DMS114 treated with DMSO at 0.1 percent for 48 hours (cell line): ENCODE measurements around the gene OFD1.

Source experiments
- DNase-seq: peaks from one replicate; lab custom pipeline; 2025; ENCODE audit not compliant: unreplicated experiment; lab: John Stamatoyannopoulos, UW

Gene OFD1, protein sequence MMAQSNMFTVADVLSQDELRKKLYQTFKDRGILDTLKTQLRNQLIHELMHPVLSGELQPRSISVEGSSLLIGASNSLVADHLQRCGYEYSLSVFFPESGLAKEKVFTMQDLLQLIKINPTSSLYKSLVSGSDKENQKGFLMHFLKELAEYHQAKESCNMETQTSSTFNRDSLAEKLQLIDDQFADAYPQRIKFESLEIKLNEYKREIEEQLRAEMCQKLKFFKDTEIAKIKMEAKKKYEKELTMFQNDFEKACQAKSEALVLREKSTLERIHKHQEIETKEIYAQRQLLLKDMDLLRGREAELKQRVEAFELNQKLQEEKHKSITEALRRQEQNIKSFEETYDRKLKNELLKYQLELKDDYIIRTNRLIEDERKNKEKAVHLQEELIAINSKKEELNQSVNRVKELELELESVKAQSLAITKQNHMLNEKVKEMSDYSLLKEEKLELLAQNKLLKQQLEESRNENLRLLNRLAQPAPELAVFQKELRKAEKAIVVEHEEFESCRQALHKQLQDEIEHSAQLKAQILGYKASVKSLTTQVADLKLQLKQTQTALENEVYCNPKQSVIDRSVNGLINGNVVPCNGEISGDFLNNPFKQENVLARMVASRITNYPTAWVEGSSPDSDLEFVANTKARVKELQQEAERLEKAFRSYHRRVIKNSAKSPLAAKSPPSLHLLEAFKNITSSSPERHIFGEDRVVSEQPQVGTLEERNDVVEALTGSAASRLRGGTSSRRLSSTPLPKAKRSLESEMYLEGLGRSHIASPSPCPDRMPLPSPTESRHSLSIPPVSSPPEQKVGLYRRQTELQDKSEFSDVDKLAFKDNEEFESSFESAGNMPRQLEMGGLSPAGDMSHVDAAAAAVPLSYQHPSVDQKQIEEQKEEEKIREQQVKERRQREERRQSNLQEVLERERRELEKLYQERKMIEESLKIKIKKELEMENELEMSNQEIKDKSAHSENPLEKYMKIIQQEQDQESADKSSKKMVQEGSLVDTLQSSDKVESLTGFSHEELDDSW

DNA sequence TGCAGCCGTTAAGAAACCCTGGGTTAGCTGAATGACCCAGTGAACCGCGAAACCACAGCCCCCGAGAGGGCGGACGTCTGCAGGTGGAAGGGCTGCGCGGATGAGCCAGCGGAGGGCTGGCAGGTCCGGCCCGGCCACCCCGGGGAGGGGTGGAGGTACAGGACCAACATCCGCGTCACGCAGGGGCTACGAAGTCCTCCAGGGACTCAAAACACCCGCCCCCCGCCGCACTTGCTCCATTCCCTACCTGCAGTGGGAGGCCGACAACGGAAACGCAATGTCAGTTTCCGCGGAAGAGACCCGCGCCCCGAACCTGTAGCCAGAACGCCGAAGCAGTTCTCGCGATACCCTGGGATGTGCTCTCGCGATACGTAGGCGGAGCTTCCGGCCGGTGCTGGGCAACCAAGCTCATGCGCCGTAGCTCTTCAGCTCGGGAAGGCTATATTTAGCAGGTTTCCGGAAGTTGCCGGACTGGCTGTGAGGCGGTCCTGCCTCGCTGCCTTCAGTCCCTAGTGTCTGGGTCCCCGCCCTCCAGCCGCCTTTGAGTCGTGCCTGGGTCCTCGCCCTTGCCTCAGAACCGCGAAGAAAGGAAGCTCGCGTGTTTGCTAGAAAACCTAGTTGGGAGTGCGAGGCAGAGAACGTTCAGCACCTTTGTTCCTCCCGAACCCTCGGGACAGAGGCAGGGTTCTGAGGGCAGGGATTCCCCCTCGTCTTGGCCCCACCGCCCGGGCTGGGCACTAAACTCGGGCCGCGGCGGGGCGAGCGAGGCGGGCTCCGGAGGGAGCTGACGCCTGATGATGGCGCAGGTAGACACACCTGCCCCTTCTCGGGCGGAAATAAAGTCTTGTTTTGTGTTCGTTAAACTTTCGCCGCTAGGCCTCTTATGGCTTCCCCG, at the start of gene OFD1, which contains the start of gene TRAPPC2:
OFD1 (plus strand) TSS at position 471 of the 895 bp plus-strand sequence; CDS start at position 795, 324 bp downstream.
TRAPPC2 (minus strand) TSS at position 343 of the 895 bp plus-strand sequence. CDS start 14,657 bp downstream, outside the sequence.
- peak; percentile 81 for DNase-seq

DNA sequence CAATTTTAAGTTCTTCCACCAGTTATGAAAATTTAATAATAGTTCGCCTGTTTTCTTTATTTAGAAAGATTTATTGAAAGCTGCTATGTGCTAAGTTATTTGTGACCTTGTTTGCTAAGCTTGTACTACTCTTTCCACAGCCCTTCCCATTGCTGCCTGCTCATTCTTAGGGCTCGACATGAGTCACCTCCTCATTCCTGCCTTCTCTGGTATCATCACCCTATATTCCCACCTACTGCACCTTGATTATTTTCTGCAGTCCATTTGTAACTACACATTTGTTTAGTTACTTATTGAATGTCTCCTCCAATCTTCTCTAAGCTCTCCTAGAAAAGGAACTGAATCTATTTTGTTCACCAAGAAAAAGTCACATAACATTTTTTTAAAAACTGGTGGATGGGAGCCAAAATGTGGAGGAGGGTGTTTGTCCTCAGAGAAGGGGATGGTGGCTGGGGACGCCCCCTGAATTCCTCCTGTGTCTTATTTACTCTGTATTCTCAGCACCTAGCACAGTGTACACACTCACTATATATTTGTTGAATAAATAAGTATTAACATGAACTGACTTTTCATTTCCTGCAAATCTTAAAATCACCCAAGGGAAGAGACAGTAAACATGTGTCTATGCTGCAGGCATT, 49.3 kb upstream of the OFD1 start:
- no peak for DNase-seq

- DNase-seq: no peak
These were observed 47.3 kb upstream of the OFD1 start for GRCh38 chrX:13687203-13687602.

DNA sequence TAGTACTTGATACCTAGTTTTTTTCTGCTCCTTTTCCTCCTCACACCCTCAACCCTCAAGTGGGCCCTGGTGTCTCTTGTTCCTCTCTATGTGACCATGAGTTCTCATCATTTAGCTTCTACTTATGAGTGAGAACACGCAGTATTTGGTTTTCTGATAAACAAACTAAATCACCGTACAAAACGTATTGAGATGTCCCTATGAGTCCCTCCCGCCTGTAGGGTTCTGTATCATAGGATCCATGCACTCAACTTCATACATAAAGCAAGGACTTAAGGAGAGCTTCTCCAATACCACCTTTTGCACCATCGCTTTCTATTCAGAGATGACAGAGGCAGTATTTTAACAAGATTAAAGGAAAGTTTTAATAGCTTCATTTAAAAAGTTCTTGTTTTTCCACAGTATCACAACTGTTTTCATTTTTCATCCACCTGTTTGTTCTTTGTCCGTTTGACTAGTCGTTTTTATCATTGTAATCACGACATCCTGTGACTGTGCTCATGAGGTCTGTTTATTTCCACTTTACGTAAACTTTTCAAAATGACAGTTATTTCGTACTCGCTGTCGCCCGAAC, 46.1 kb upstream of the OFD1 start:
- DNase-seq: no peak

DNA sequence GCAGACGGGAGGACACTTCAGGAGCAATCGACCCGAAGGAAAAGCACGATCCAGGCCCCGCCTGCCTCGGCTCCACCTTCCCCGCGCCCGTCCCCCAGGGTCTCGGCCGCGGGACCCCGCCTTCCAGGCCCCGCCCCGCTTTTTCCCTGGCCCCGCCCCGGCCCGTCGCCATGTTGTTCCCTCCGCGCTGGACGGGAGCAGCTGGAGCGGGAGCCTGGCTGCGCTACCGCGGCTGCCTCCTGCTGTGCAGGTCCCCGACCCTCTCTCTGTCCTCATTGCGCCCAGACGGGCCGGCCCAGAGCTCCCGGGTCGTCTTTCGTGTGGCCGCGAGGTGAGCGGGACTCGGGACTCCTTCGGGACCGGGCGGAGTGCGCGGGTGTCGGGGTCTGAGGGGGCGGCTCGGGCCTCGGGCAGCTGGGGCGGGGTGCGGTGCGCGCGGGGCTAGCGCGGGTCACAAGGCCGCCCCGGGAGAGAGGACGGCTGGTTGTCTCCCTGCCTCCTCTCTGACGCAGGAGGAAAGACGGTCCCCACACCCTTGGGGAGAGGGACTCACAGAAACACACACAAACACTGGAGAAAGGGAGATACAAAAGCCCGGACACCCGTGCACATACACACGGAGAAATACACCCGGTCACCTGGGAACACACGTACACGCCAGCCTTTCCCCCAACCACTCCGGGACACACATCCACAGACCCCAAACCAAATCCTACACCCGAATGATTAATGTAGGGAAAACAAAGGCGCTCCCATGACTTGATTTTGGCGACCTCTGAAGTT, 45.4 kb upstream of the OFD1 start, which contains the start of gene RAB9A:
RAB9A (plus strand) TSS at position 171 of the 783 bp plus-strand sequence. CDS start 19,619 bp downstream, outside the sequence.
- peak; percentile 44 for DNase-seq

DNA sequence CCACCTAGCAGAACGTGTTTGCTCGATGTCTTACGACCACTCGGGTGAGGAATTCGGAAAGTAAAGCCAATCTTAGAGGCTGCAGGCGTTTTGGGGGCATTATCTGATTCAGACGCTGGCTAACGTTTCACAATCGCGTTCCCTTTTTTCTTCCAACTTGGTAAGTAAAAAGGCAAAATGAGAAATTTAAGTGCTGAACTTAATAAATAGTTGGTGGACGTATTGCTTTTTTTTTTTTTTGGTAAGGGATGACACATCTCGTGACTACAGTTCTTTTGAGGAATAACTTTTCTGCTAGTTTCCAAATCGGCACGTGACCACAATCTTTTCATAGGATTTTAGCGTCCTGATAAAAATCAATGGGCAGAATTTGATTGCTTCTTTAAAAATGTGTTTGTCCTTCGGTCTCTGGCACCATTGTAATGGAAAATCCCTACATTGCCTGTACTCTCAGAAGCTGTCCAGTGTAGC, 44.8 kb upstream of the OFD1 start:
- DNase-seq: no peak

- no peak for DNase-seq
These were observed 43.7 kb upstream of the OFD1 start for GRCh38 chrX:13690836-13691235.

- DNase-seq: no peak
These were observed 42.6 kb upstream of the OFD1 start for GRCh38 chrX:13691841-13692371.

DNA sequence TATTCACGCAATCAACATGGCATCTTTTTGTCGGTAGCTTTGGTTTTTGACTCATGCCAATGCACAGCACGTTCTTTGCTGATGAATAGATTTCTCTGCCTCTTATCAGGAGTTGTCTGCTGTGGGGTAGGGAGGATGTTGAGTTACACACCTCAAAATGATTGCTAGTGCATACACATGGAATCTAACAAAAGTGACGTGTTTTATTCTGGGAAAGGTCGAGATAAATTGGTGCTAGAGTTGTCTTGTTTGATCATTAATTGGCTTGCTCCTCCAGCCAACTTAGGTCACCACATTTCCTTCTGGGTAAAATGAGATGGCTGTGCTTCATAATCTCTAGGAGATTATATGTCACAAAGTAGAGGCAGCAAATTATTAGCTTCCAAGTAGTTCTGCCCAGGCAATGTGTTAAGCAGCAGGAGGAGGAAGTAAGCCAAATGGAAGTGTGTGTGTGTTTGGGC, 41.7 kb upstream of the OFD1 start:
- no peak for DNase-seq

DNA sequence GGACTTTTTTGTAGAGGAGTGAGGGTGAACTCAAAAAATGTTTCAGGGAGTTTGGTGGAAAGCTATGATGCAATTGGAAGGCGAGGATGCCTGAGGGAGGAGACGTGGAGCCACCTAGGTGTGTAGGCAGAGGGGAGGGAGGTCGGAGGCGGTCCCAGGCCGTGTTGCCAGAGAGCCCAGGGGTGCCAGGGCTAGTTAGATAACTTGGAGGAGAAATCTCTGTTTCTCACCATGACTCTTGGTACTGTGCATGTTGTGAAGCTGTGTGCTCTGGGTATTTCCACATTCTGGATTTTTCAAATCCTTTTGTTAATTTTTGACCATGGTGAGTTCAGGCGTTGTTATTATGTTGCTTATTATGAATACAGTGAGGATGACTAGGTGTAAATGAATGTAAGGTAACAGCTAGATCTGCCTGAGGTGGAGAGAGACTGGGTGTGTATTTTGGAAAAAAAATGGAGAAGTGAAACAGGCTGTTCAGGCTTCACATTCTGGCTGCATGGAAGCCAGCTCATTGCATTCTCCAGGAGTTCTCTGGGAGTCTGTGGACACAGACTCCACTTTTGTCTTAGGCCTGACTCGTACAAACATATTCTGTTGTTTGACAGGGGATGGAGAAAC, 41.1 kb upstream of the OFD1 start:
- DNase-seq: no peak

- no peak for DNase-seq
These were observed 40.2 kb upstream of the OFD1 start for GRCh38 chrX:13694359-13694758.

- DNase-seq: no peak
These were observed 39.6 kb upstream of the OFD1 start for GRCh38 chrX:13694983-13695382.

DNA sequence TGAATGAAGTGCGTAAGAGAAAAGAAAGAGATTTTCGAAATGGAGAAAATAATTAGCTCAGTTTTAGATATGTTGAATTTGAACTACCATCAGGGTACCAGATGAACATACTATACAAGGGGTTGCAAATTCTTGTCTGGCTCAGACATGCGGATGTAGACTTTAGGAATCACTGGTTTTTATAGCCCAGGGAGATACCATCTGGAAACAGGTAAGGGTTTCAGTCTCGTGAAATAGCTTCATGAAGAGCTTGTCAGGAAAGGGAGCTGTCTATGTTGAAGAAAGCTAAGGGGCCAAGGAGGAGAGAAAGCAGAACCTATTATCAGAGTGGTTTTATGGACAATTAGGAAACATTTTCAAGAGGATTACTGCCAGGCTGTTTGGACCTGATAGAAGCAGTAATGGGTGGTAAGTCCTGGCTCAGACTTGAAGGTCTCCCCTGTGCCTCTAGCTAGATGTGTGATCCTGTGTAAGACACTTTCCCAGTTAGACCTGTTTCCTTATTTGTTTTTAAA, 38.9 kb upstream of the OFD1 start:
- DNase-seq: no peak

- DNase-seq: no peak
These were observed 37.1 kb upstream of the OFD1 start for GRCh38 chrX:13697455-13697854.

- no peak for DNase-seq
These were observed 36.6 kb upstream of the OFD1 start for GRCh38 chrX:13697976-13698375.

- no peak for DNase-seq
These were observed 36.1 kb upstream of the OFD1 start for GRCh38 chrX:13698432-13698831.

GRCh38 chrX:13699183-13699826, 35.2 kb upstream of the OFD1 start:
- no peak for DNase-seq
